HG02943 (cell line): ENCODE results near the gene MED29.
A peak's percentile ranks its signal among the peaks of the same experiment; 100 is the strongest.

Source experiments
- ATAC-seq: cut with Tn5 transposase; IDR thresholded peaks from one replicate; pipeline ENCODE4 v1.9.1; 2021; ENCODE audit warnings: mild to moderate bottlenecking, low read depth, moderate library complexity; ENCODE audit not compliant: unreplicated experiment

Gene MED29

GRCh38 chr19:39410017-39410830, 19.0 kb downstream of the MED29 start:
- ATAC-seq = no peak

GRCh38 chr19:39410831-39411080, 19.6 kb downstream of the MED29 start:
- ATAC-seq = no peak

GRCh38 chr19:39411081-39411831, 20.1 kb downstream of the MED29 start:
- no peak for ATAC-seq

GRCh38 chr19:39411832-39412099, 20.6 kb downstream of the MED29 start:
- ATAC-seq = peak; percentile 22

- ATAC-seq = peak; percentile 48
These were observed 21.1 kb downstream of the MED29 start, which contains the start of gene PLEKHG2 for GRCh38 chr19:39412100-39412866. TSS of gene PLEKHG2 (plus strand) at chr19:39412669. CDS start at chr19:39414087, 1,418 bp downstream.

GRCh38 chr19:39412867-39413271, 21.7 kb downstream of the MED29 start:
- no peak for ATAC-seq

- no peak for ATAC-seq
These were observed 22.2 kb downstream of the MED29 start for GRCh38 chr19:39413272-39413910.

GRCh38 chr19:39413911-39414608, 22.9 kb downstream of the MED29 start:
- ATAC-seq = no peak

- no peak for ATAC-seq
These were observed 24.2 kb downstream of the MED29 start for GRCh38 chr19:39415111-39416046.

GRCh38 chr19:39416152-39417120, 25.3 kb downstream of the MED29 start:
- ATAC-seq = no peak

- no peak for ATAC-seq
These were observed 26.4 kb downstream of the MED29 start for GRCh38 chr19:39417463-39418181.

- no peak for ATAC-seq
These were observed 27.8 kb downstream of the MED29 start for GRCh38 chr19:39419003-39419402.

- ATAC-seq = no peak
These were observed 29.6 kb downstream of the MED29 start for GRCh38 chr19:39420769-39421168.

- ATAC-seq = no peak
These were observed 30.8 kb downstream of the MED29 start for GRCh38 chr19:39422020-39422419.

- no peak for ATAC-seq
These were observed 32.3 kb downstream of the MED29 start for GRCh38 chr19:39423258-39424086.

GRCh38 chr19:39424934-39425333, 33.8 kb downstream of the MED29 start:
- no peak for ATAC-seq

- ATAC-seq = no peak
These were observed 34.6 kb downstream of the MED29 start for GRCh38 chr19:39425744-39426143.
